Lung (tissue), 12 donors: ENCODE data around the gene FOXP1. TPM values are rescaled to one million over a fixed set of nuclear protein-coding genes. Genes with fewer than 3 reads are reported as not detected.

ENCODE experiments used
- ATAC-seq: fragments of 200-7000 bp; cut with Tn5 transposase; one replicate; pipeline ENCODE4 v1.9.1; 2020; ENCODE audit warnings: moderate number of reproducible peaks; ENCODE audit not compliant: insufficient read depth, low FRiP score
- DNase-seq, 3 donors: peaks; one replicate each; pipeline ENCODE4 v3.0.0-alpha.2; 2013 to 2017
- H3K27ac ChIP-seq, 2 donors: one replicate each; pipeline ENCODE4 v1.5.1; 2013; ENCODE audit warnings: mild to moderate bottlenecking in 2 of 2, moderate library complexity in 2 of 2, control low read depth in 1 of 2, inconsistent platforms in 1 of 2, low read depth in 1 of 2, low read length in 1 of 2
- H3K27me3 ChIP-seq, 3 donors: one replicate each; pipeline ENCODE4 v1.5.1; 2013; ENCODE audit warnings: low read length in 2 of 3; ENCODE audit not compliant: control insufficient read depth in 3 of 3, insufficient read depth in 3 of 3
- H3K36me3 ChIP-seq, 4 donors: one replicate each; pipeline ENCODE4 v1.5.1; 2013; ENCODE audit warnings: low read length in 4 of 4, mild to moderate bottlenecking in 1 of 4, moderate library complexity in 1 of 4; ENCODE audit not compliant: control insufficient read depth in 4 of 4, insufficient read depth in 4 of 4
- H3K4me1 ChIP-seq, 5 donors: one replicate each; pipeline ENCODE4 v1.5.1; 2013; ENCODE audit warnings: low read length in 5 of 5, mild to moderate bottlenecking in 2 of 5, moderate library complexity in 1 of 5; ENCODE audit not compliant: control insufficient read depth in 5 of 5, insufficient read depth in 5 of 5
- H3K4me3 ChIP-seq: one replicate; pipeline ENCODE4 v1.5.1; 2013; ENCODE audit warnings: mild to moderate bottlenecking, control low read depth, moderate library complexity
- H3K9ac ChIP-seq, 2 donors: one replicate each; pipeline ENCODE4 v1.5.1; 2013; ENCODE audit warnings: low read length in 2 of 2, control low read depth in 1 of 2; ENCODE audit not compliant: insufficient read depth in 1 of 2
- H3K9me3 ChIP-seq, 4 donors: one replicate each; pipeline ENCODE4 v1.5.1; 2013; ENCODE audit warnings: low read length in 3 of 4, mild to moderate bottlenecking in 1 of 4, moderate library complexity in 1 of 4; ENCODE audit not compliant: control insufficient read depth in 4 of 4, insufficient read depth in 3 of 4
- WGBS, 2 donors: extraction: QIAGEN DNeasy Blood & Tissue Kit; methylation state at CpG; one replicate each; pipeline ENCODE4 v1.1.7; 2013; 5-methylcytosine and 5-hydroxymethylcytosine counted together
- polyA plus RNA-seq, 2 donors: library from polyadenylated mRNA; stranded (reverse); fragments of 200-250 nt; gene quantifications; one replicate each; pipeline ENCODE4 v1.2.1, GENCODE V29; 2013
- total RNA-seq, 2 donors: library from RNA; depleted of rRNA in 1 of 2; stranded (reverse); fragments of >200 nt in 1 of 2; gene quantifications; one replicate each; pipeline ENCODE4 v1.2.1, GENCODE V29; 2014 to 2021
- TF ChIP-seq, protein P1 (sequence below): IDR thresholded peaks from 2 replicates; pipeline ENCODE4 v1.5.1; 2012; ENCODE audit warnings: mild to moderate bottlenecking; ENCODE audit errors: control extremely low read depth, extremely low read depth
- donor health status: control.
- donor health status: control.
- donor health status: Bipolar disorder and iron deficiency.
- donor health status: healthy.
- donor health status: DM: yes; HTN: yes; CAD: no.

The FOXP1 gene
- total and polyA plus RNA-seq, 4 donors, result 13.8 to 287 (median 73.9) TPM

GRCh38 chr3:71417791-71418190 is 165.7 kb downstream of the FOXP1 start:
- Histone ChIP-seq H3K9me3 (no peaks in the 10 kb centered on the region), H3K27me3 (no peaks in the 10 kb centered on the region), H3K36me3 (no peaks in the 10 kb centered on the region), H3K4me3 (no peak overlapping the region), H3K27ac (no peak overlapping the region), H3K9ac (no peak overlapping the region), H3K4me1 (peaks cover 0 to 16% (median 5%) of the 10 kb centered on the region in 5 donors)
- WGBS, 2 donors, result 40 to 63% methylated on average over 6 of the region's 6 CpGs
- ATAC-seq (no peak), DNase-seq (peak in 2 of 3 donors; percentile 39 to 43)
- TF ChIP-seq, protein P1, sequence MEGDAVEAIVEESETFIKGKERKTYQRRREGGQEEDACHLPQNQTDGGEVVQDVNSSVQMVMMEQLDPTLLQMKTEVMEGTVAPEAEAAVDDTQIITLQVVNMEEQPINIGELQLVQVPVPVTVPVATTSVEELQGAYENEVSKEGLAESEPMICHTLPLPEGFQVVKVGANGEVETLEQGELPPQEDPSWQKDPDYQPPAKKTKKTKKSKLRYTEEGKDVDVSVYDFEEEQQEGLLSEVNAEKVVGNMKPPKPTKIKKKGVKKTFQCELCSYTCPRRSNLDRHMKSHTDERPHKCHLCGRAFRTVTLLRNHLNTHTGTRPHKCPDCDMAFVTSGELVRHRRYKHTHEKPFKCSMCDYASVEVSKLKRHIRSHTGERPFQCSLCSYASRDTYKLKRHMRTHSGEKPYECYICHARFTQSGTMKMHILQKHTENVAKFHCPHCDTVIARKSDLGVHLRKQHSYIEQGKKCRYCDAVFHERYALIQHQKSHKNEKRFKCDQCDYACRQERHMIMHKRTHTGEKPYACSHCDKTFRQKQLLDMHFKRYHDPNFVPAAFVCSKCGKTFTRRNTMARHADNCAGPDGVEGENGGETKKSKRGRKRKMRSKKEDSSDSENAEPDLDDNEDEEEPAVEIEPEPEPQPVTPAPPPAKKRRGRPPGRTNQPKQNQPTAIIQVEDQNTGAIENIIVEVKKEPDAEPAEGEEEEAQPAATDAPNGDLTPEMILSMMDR, result no peak

- 61 to 82% methylated on average over 8 of the region's 8 CpGs for WGBS, 2 donors
- Histone ChIP-seq H3K4me3 (no peak overlapping the region), H3K4me1 (peaks cover 0 to 16% (median 3%) of the 10 kb centered on the region in 5 donors), H3K27me3 (no peaks in the 10 kb centered on the region), H3K27ac (no peak overlapping the region), H3K36me3 (no peaks in the 10 kb centered on the region), H3K9me3 (no peaks in the 10 kb centered on the region), H3K9ac (no peak overlapping the region)
- TF ChIP-seq, protein P1, result no peak
- DNase-seq (peak in 2 of 3 donors; percentile 30 to 54), ATAC-seq (peak; percentile 34)
These were observed 166.7 kb downstream of the FOXP1 start for GRCh38 chr3:71416876-71417275.

DNA sequence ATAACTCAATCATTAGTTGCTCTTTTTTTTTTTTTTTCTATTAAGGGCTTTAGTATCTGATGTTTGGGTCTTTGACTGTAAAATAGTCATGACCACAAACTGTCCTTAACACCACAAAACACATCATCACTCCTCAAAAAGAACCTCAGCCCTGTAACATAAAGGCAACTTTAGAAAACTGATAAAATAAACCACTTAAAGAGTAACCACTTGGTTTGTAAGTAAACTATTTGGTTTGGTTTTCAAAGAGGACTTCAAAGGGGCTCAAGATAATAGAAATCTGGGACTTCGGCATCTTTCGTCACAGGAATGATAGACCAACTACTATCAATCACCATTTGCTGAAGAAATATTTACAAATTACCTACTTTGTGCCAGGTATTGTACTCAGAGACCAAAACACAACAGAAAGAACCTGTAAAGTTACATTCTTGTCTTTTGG is 167.8 kb downstream of the FOXP1 start:
- Histone ChIP-seq H3K9ac (no peak overlapping the region), H3K4me1 (peaks cover 0 to 16% (median 3%) of the 10 kb centered on the region in 5 donors), H3K36me3 (no peaks in the 10 kb centered on the region), H3K4me3 (no peak overlapping the region), H3K9me3 (no peaks in the 10 kb centered on the region), H3K27me3 (no peaks in the 10 kb centered on the region), H3K27ac (no peak overlapping the region)
- DNase-seq (peak in 1 of 3 donors; percentile 60), ATAC-seq (no peak)
- TF ChIP-seq, protein P1, result no peak
- WGBS, 2 donors, result 62 to 73% methylated on average over 2 of the region's 2 CpGs

GRCh38 chr3:71414189-71414927 is 169.2 kb downstream of the FOXP1 start:
- peaks cover 0 to 16% (median 3%) of the 10 kb centered on the region in 5 donors for H3K4me1 ChIP-seq
- no peaks in the 10 kb centered on the region for H3K36me3 ChIP-seq
- no peak overlapping the region for H3K9ac ChIP-seq
- 82 to 86% methylated on average over 15 of the region's 15 CpGs for WGBS, 2 donors
- H3K27ac ChIP-seq, result no peak overlapping the region
- no peaks in the 10 kb centered on the region for H3K9me3 ChIP-seq
- TF ChIP-seq, protein P1, result no peak
- no peak for DNase-seq
- H3K27me3 ChIP-seq, result no peaks in the 10 kb centered on the region
- ATAC-seq, result no peak
- no peak overlapping the region for H3K4me3 ChIP-seq
